GM19372 (cell line): Measurements from ENCODE around the gene ELMOD1.

Experiments
- ATAC-seq: cut with Tn5 transposase; IDR thresholded peaks from one replicate; pipeline ENCODE4 v1.9.1; 2021; ENCODE audit warnings: mild to moderate bottlenecking, low read depth, moderate library complexity; ENCODE audit not compliant: unreplicated experiment

Gene ELMOD1

GRCh38 chr11:107581147-107581546, 9.8 kb upstream of the ELMOD1 start:
- ATAC-seq: no peak

GRCh38 chr11:107583629-107584195, 7.2 kb upstream of the ELMOD1 start:
- ATAC-seq: no peak

GRCh38 chr11:107587306-107587979, 3.5 kb upstream of the ELMOD1 start:
- no peak for ATAC-seq

- peak; percentile 41 for ATAC-seq
Measured at GRCh38 chr11:107591378-107592230, 657 bp downstream of the ELMOD1 start.

GRCh38 chr11:107592231-107592590, 1.3 kb downstream of the ELMOD1 start:
- ATAC-seq: no peak

GRCh38 chr11:107592813-107593212, 1.9 kb downstream of the ELMOD1 start:
- ATAC-seq: no peak

GRCh38 chr11:107593951-107594350, 3.0 kb downstream of the ELMOD1 start:
- ATAC-seq: no peak

DNA sequence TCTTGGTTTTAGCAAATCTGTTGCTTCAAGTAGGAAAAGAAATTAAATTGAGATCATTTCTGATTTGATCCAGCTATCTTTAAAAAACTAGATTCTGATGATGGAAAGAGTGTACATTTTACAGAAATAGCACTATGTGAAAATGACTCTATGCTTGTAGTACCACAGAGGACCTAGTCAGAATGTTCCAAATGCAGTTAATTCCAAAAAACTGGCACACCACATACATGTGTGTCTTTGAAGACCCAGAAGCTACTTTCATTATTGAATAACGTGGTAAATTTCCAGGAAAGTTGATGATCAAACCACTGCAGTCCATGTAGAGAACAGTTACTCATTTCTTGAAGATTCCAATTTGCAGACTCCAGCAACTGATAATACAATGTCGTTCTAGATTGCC, 3.8 kb downstream of the ELMOD1 start:
- no peak for ATAC-seq

GRCh38 chr11:107598225-107599139, 7.5 kb downstream of the ELMOD1 start:
- ATAC-seq: no peak

DNA sequence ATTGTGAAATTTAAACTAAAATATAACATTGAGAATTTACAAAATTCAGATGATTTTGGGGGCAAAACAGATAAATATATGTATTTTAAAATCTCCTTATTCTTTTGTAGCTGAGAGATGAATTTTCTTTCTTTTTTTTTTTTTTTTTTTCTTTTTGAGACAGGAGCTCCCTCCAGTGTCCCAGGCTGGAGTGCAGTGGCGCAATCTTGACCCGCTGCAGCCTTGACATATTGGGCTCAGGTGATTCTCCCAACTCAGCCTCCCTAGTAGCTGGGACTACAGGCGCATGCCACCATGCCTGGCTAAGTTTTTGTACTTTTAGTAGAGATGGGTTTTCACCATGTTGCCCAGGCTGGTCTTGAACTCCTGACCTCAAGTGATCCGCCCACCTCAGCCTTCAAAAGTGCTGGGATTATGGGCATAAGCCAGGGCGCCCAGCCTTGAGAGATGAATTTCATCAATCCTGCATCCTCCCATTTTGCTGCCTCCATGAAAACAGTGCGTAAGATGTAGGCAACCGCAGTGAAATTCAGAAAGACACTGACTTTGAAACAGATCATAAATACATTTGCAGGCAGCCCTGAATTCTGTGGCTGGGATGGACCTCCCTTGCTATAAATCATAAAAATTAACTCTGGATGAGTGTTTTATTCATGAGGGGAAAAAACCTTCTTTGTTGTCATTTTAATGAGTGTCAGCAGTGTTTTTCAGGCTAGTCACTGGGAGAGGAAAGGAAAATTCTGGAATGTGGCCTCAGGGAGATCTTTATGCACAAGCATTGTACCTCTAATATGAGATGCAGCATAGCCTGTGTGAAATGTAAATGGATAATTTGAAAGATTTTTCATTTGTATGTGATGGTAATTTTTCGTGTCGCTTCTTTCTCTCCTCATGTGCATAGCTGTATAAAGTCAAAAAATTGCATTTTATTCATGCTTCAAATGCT, 14.4 kb downstream of the ELMOD1 start:
- no peak for ATAC-seq

GRCh38 chr11:107606141-107606540, 15.2 kb downstream of the ELMOD1 start:
- no peak for ATAC-seq

DNA sequence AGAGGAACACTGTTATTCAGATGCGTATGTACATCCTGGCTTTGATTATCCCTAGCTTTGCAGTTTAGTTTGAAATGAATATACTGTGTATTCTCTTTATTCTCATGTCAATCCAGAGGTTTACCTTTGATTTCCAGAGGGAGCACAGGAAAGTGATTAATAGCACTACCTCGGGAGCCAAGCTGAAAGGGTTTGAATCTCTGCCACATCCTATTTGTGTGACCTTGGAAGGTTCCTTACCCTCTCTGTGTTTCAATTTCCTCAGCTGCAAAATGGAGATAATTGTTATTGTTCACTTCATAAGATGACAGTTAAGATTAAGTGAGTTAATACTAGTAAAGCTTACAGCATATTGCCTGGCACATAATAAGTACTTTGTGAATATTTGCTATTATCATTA, 17.9 kb downstream of the ELMOD1 start:
- ATAC-seq: no peak

- no peak for ATAC-seq
Measured at GRCh38 chr11:107609400-107610218, 18.7 kb downstream of the ELMOD1 start.

DNA sequence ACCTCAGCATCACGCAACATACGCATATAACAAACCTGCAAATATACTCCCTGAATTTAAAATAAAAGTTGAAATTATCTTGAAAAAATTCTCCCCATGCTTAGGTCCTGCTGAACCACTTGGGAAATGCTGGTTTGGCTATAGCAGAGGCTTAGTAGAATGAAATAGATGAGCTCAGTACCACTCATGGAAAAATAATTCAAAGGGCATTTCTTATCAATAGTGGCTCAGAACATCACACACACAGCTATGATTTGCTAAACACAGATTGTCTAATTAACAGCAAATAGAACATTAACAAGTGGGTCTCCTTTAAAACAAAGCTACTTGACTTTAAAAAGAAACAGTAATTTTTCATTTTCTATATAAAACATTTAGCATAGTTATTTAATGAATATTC, 21.5 kb downstream of the ELMOD1 start:
- ATAC-seq: no peak

GRCh38 chr11:107619926-107620325, 29.0 kb downstream of the ELMOD1 start:
- no peak for ATAC-seq

- no peak for ATAC-seq
Measured at GRCh38 chr11:107621081-107621480, 30.1 kb downstream of the ELMOD1 start.

- no peak for ATAC-seq
Measured at GRCh38 chr11:107623183-107623582, 32.2 kb downstream of the ELMOD1 start.

DNA sequence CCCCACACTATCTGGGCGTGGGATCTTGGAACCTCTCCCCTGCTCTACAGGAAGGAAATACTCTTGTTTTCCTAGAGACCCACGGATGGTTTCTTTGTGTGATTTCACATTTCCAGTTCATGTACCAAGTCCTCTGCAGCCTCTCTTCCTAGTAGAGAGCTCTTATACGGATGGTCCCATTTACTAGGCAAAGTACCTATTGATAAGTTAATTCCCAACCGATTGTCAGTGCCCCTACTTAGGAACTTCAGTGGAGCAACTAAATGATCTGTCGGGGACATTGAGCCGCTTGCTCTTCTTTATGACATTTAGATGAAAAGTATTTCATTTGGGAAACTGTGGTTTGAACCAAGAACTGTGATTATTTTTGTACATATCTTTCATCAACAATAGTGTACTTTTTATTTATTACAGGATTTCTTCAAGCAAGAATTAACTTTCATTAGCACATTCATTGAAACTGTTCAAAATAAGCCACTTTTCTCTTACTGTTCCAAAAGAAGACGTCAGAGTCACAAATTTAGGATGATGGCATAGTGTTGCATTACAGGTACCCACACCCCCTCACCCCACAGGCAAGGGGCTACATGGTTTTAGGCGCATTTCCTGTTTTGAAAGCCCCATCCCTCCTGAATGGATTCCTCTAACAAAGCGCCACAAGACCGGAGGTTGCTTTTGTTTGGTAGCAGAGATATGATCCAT, 34.2 kb downstream of the ELMOD1 start:
- no peak for ATAC-seq
